ENCODE results near the gene TPSB2.
"Not testable (repeated sequence)": the region's sequence is repeated elsewhere in the genome, so short reads cannot be mapped to it uniquely, and the experiment has no call there.

TPSB2 gene

GRCh38 chr16:1241081-1241480 lies 11.1 kb upstream of the TPSB2 start:
- not testable (repeated sequence) for DNase-seq (ENCODE audit: low read depth in 2 of 2)

GRCh38 chr16:1240436-1240835 lies 10.5 kb upstream of the TPSB2 start, which contains the start of gene TPSAB1:
TSS of gene TPSAB1 (plus strand) at chr16:1240705. CDS start at chr16:1240939, 234 bp downstream.
- DNase-seq (ENCODE audit: low read depth in 2 of 2) = not testable (repeated sequence)

- not testable (repeated sequence) for DNase-seq (ENCODE audit: low read depth in 2 of 2)
Observed at GRCh38 chr16:1239575-1239974, 9.6 kb upstream of the TPSB2 start.

GRCh38 chr16:1238909-1239308 lies 8.9 kb upstream of the TPSB2 start:
- not testable (repeated sequence) for DNase-seq (ENCODE audit: low read depth in 2 of 2)

- DNase-seq (ENCODE audit: low read depth in 2 of 2) = no peak
Observed at GRCh38 chr16:1237990-1238389, 8.0 kb upstream of the TPSB2 start.

GRCh38 chr16:1236659-1237058 lies 6.7 kb upstream of the TPSB2 start:
- not testable (repeated sequence) for DNase-seq (ENCODE audit: low read depth in 2 of 2)

GRCh38 chr16:1232049-1232748 lies 2.2 kb upstream of the TPSB2 start:
- not testable (repeated sequence) for DNase-seq (ENCODE audit: low read depth in 2 of 2)

- not testable (repeated sequence) for DNase-seq (ENCODE audit: low read depth in 2 of 2)
Observed at GRCh38 chr16:1231301-1231700, 1.3 kb upstream of the TPSB2 start.

GRCh38 chr16:1230471-1231212 lies 658 bp upstream of the TPSB2 start:
- not testable (repeated sequence) for DNase-seq (ENCODE audit: low read depth in 2 of 2)

- DNase-seq (ENCODE audit: low read depth in 2 of 2) = not testable (repeated sequence)
Observed at GRCh38 chr16:1229476-1229875, 508 bp downstream of the TPSB2 start.

GRCh38 chr16:1228227-1228626 lies 1.8 kb downstream of the TPSB2 start:
- not testable (repeated sequence) for DNase-seq (ENCODE audit: low read depth in 2 of 2)

GRCh38 chr16:1226692-1227091 lies 3.3 kb downstream of the TPSB2 start:
- not testable (repeated sequence) for DNase-seq (ENCODE audit: low read depth in 2 of 2)

- not testable (repeated sequence) for DNase-seq (ENCODE audit: low read depth in 2 of 2)
Observed at GRCh38 chr16:1225728-1226311, 4.2 kb downstream of the TPSB2 start.

GRCh38 chr16:1225051-1225451 lies 4.9 kb downstream of the TPSB2 start, which contains the start of gene TPSG1:
TSS of gene TPSG1 (minus strand) at chr16:1225268. CDS start at chr16:1225252, 16 bp downstream.
- no peak for DNase-seq (ENCODE audit: low read depth in 2 of 2)

GRCh38 chr16:1224558-1224957 lies 5.4 kb downstream of the TPSB2 start:
- DNase-seq (ENCODE audit: low read depth in 2 of 2) = no peak

GRCh38 chr16:1223355-1224214 lies 6.4 kb downstream of the TPSB2 start:
- no peak for DNase-seq (ENCODE audit: low read depth in 2 of 2)

- no peak for DNase-seq (ENCODE audit: low read depth in 2 of 2)
Observed at GRCh38 chr16:1222553-1223354, 7.2 kb downstream of the TPSB2 start.

- DNase-seq (ENCODE audit: low read depth in 2 of 2) = no peak
Observed at GRCh38 chr16:1221628-1222552, 8.1 kb downstream of the TPSB2 start.

- no peak for DNase-seq (ENCODE audit: low read depth in 2 of 2)
Observed at GRCh38 chr16:1220841-1221627, 8.9 kb downstream of the TPSB2 start.
